CD4-positive, alpha-beta T cell treated with Interleukin-21 for 1 hour (primary cell): ENCODE results near the gene COPZ1.
"Not testable (repeated sequence)": the region's sequence is repeated elsewhere in the genome, so short reads cannot be mapped to it uniquely, and the experiment has no call there.

Source experiments
- DNase-seq: peaks from one replicate; pipeline ENCODE4 v3.0.0-alpha.2; 2020

COPZ1 gene

GRCh38 chr12:54324617-54325441 lies at the start of gene COPZ1:
COPZ1 (plus strand) TSS chr12:54325131; CDS start chr12:54325164, 33 bp downstream.
- peak; percentile 99 for DNase-seq

GRCh38 chr12:54276368-54276767 lies 48.6 kb upstream of the COPZ1 start:
- DNase-seq = no peak

- DNase-seq = no peak
Observed at GRCh38 chr12:54277823-54278276, 47.1 kb upstream of the COPZ1 start.

GRCh38 chr12:54279227-54279631 lies 45.7 kb upstream of the COPZ1 start:
- no peak for DNase-seq

GRCh38 chr12:54279632-54280467 lies 45.1 kb upstream of the COPZ1 start, which contains the start of gene CBX5:
CBX5 (minus strand) TSS chr12:54280122; CDS start chr12:54257650, 22,472 bp downstream.
- DNase-seq = peak; percentile 100

GRCh38 chr12:54280468-54281260 lies 44.3 kb upstream of the COPZ1 start, which contains the start of gene HNRNPA1:
HNRNPA1 (plus strand) TSS chr12:54280726; CDS start chr12:54280808, 82 bp downstream.
- peak; percentile 99 for DNase-seq

- not testable (repeated sequence) for DNase-seq
Observed at GRCh38 chr12:54281261-54281638, 43.7 kb upstream of the COPZ1 start.

GRCh38 chr12:54281694-54282093 lies 43.2 kb upstream of the COPZ1 start:
- DNase-seq = not testable (repeated sequence)

- DNase-seq = no peak
Observed at GRCh38 chr12:54282949-54283593, 41.9 kb upstream of the COPZ1 start.

- DNase-seq = not testable (repeated sequence)
Observed at GRCh38 chr12:54284070-54284780, 40.7 kb upstream of the COPZ1 start.

- no peak for DNase-seq
Observed at GRCh38 chr12:54285150-54286041, 39.5 kb upstream of the COPZ1 start.

GRCh38 chr12:54286042-54287030 lies 38.6 kb upstream of the COPZ1 start:
- no peak for DNase-seq

GRCh38 chr12:54287261-54288157 lies 37.4 kb upstream of the COPZ1 start:
- DNase-seq = no peak

GRCh38 chr12:54292083-54292930 lies 32.6 kb upstream of the COPZ1 start:
- no peak for DNase-seq

- DNase-seq = no peak
Observed at GRCh38 chr12:54292931-54293241, 32.0 kb upstream of the COPZ1 start.

GRCh38 chr12:54294152-54294952 lies 30.6 kb upstream of the COPZ1 start:
- DNase-seq = peak; percentile 68
